ENCODE results near the gene SCUBE2.
"Not testable (repeated sequence)": the region's sequence is repeated elsewhere in the genome, so short reads cannot be mapped to it uniquely, and the experiment has no call there.

Gene SCUBE2

DNA sequence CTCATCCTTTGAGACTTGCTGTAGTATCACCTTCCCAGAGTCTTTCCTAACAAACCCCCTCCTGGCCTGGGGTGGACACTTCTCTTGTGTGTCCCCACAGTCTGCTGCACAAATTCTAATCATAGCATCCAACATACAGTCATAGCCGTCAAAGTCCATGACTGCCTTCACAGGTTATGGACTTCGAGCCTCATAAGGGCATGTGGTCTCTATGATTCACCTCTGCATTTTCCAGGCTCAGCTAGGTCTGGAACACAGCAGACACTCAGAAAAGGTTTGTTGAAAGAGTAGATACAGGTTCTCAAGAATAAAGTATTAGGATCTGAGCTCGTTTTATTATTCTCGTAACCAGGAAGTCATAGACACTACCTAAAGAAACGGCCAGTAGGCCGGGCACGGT is 13.2 kb upstream of the SCUBE2 start:
- no peak for DNase-seq (ENCODE audit: low spot score)

GRCh38 chr11:9103542-9104276 is 12.3 kb upstream of the SCUBE2 start:
- DNase-seq (ENCODE audit: low spot score): no peak

DNA sequence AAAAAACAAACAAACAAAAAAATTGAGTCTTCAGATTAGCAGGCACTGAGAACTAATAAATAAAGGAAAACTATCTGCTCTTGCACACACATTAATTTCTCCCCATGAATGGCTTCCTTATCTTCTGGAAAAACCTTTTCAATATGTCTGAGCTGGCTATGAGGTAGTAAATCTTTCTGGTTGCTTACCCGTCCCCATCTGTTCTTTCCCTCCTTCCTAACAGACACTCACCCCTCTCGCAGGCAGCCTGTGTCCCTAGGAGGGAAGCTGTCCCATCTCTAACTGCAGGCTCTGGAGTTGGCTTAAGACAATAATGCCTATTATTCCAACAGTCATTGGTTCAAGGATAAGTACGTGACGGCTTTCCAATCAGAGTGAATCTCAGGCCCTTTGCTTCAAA is 8.2 kb upstream of the SCUBE2 start:
- no peak for DNase-seq (ENCODE audit: low spot score)

DNA sequence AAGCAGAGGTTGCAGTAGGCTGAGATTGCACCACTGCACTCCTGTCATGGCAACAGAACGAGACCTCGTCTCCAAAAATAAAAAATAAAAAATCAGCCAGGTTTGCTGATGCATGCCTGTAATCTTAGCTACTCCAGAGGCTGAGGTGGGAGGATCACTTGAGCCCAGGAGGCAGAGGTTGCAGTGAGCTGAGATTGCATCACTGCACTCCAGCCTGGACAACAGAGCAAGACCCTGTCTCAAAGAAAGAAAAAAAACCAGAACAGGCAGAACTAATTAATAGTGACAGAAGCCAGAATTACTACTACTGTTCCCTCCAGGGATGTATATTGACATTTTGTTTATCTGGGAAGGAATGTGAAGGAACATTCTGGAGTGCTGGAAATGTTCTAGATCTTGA is 7.1 kb upstream of the SCUBE2 start:
- not testable (repeated sequence) for DNase-seq (ENCODE audit: low spot score)

DNA sequence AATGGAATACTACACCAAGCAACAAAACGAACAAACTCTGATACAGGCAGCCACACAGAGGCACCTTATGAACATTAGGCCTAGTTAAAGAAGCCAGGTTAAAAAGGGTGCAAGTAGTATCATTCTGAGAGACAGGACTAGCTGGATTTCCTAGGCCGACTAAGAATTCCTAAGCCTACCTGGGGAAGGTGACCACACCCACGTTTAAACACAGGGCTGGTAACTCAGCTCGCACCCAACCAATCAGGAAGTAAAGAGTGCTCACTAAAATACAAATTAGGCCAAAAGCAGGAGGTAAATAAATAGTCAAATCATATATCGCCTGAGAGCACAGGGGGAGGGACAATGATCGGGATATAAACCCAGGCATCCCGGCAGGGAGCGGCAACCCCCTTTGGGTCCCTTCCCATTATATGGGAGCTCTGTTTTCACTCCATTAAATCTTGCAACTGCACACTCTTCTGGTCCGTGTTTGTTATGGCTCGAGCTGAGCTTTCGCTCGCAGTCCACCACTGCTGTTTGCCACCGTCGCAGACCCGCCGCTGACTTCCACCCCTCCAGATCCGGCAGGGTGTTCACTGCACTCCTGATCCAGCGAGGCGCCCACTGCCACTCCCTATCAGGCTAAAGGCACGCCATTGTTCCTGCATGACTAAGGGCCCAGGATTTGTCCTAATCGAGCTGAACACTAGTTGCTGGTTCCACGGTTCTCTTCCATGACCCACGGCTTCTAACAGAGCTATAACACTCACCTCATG is 6.0 kb upstream of the SCUBE2 start:
- DNase-seq (ENCODE audit: low spot score): not testable (repeated sequence)

- no peak for DNase-seq (ENCODE audit: low spot score)
Measured at GRCh38 chr11:9096427-9096826, 5.0 kb upstream of the SCUBE2 start.

- DNase-seq (ENCODE audit: low spot score): no peak
Measured at GRCh38 chr11:9095421-9095820, 4.0 kb upstream of the SCUBE2 start.

DNA sequence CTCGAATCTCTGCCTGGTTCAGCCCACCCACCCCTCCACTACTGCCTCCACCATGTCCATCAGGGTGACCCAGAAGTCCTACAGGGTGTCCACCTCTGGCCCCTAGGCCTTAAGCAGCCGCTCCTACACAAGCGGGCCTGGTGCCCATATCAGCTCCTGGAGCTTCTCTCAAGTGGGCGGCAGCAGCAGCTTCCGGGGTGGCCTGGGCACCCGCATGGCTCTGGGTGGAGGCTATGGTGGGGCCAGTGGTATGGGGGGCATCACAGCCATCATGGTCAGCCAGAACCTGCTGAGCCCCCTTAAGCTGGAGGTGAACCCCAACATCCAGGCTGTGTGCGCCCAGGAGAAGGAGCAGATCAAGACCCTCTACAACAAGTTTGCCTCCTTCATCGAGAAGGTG is 3.0 kb upstream of the SCUBE2 start:
- no peak for DNase-seq (ENCODE audit: low spot score)

- DNase-seq (ENCODE audit: low spot score): no peak
Measured at GRCh38 chr11:9092853-9093778, 1.7 kb upstream of the SCUBE2 start.

- DNase-seq (ENCODE audit: low spot score): no peak
Measured at GRCh38 chr11:9092072-9092471, 673 bp upstream of the SCUBE2 start.

DNA sequence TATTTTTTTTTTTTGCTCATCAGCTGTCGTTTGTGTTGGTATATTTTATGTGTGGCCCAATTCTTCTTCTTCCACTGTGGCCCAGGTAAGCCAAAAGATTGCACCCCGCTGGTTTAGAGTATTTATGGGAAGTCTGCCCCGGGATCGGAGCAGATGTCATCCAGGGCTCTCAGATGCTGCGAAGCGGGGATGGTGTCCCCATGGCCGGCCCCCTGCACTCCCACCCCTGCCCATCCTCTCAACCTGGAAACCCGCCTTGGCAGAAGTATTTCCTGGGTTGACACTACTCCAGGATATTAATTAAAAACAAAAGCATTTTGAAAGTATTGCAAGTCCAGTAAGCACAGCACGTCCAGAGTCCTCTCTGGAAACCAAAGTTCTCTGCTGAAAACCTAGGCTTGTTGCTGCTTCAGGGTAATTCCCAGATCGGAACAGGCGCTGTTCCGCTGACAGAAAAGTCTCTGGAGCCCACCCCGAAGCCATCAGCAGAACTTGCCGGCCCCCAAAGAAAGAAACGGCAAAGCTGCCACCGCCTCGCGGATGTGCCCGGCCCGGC is 833 bp downstream of the SCUBE2 start:
- DNase-seq (ENCODE audit: low spot score): no peak

DNA sequence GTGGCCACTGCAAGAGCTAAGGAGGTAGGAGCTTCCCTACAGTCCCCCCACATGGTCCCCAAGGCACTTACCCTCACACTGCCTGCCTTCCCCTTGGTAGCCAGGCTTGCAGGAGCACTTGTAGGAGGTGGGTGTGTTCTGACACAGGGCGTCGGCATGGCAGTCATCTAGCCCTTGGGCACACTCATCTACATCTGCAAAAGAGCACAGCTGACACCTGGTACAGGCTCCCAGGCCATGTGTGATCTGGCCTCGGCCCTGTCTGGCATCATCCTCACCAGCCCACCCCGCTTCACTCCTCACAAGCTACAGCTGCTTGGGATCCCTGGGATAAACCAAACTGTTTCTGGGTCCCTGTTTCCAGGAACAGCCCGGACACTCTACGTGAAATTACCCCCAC is 1.8 kb downstream of the SCUBE2 start:
- no peak for DNase-seq (ENCODE audit: low spot score)

DNA sequence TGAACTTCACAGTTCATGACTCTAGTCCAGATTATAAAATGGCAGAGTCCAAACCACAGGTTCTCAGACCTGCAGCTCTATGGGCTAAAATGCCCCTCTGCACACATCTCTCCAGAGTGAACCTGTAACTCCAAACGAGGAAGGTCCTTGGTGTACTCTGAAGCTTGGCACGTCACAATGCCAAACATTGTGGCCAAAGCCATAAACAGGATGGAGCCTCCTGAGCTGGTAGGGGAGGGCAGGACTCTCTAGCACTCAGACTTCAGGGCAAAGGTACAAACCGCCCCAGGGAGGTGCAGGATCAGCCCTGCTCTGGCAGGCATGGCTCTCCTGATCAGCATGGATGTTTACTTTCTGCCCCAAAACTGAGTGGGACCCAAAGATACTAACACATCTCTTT is 2.3 kb downstream of the SCUBE2 start:
- DNase-seq (ENCODE audit: low spot score): no peak

DNA sequence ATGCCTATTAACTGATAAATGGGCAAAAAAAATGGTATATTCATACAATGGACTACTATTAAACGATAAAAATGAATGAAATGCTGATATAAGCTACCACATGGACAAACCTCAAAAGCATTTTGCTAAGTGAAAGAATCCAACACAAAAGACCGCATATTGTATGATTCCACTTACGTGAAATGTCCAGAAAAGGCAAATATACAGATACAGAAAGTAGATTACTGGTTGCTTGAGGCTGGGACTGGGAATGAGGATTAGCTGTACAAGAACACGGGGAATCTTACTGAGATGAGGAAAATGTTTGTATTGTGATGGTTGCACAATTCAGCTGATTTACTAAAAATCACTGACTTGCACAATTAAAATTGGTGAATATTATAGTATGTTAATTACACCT is 8.8 kb downstream of the SCUBE2 start:
- no peak for DNase-seq (ENCODE audit: low spot score)

DNA sequence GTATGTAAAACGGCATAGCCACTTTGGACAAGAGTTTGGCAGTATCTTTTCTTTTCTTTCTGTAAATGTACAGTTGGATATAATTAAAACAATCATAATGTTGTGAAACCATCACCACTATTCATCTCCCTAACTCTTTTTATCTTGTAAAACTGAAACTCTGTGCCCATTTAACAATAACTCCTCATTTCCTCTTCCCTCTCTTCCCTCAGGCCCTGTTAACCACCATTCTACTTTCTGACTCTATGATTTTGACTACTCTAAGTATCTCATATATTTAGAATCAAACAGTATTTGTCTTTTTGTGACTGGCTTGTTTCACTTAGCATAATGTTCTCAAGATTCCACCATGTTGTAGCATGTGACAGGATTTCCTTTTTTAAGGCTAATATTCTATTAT is 10.2 kb downstream of the SCUBE2 start:
- no peak for DNase-seq (ENCODE audit: low spot score)

DNA sequence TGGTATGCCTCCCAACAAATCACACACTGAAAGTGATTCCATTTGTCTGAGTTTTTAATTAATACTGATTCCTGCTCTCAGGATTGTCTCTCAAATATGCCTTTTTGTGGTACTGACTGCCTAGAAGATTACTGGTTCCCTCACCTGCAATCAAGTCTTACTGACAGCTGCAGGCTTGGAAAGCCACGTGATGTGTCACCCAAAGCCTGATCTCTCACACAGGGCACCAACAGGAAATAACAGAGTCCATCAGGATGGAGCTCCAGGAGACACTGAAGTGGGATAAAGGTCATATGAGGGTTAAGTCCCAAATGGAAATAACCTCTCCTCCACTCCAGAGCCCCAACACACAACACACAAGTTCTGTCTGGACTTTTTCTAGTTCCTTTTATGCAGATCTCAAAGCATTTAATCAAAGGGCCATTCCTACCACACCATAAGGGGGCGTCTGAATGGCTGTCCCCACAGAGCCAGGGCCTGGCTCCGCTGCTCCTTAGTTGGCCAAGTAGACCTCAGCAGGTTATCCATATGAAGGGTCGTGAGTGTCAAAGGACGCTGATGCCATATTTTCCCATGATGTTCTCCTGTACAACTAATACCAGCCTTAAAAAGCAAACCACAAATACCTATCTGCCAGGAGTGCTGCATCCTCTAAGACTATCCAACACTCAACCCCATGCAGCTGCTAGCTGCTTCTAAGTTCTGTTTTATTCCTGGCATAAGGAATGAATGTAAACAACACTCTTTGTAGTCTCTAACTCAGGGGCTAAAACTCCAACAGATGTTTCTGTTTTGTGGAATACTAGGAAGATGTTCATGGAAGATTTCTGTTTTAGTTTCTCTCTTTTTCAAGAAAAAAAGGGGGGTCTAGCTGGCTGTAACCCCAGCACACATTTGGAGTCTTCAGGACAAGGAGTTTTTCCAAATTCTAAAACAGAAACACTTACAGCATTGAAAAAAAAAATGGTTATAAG is 13.0 kb downstream of the SCUBE2 start:
- DNase-seq (ENCODE audit: low spot score): no peak

DNA sequence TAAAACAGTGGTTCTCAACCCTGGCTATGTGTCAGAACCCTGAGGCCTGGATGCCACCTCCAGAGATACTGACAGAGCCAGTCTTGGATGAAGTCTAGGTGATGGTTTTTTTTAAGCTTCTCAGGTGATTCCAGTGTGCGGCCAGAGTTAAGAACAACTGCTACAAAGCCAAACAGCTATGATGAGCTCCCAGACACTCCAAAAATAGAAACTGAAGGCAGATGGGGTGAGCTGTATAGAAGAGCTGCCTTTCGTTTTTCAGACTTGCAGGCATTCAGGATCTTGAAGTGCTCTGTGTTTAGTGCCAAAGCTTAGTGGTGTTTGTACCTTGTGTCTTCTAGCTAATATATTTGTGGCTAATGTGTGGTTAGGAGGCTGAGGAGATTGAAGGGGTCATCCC is 14.2 kb downstream of the SCUBE2 start:
- DNase-seq (ENCODE audit: low spot score): no peak

- no peak for DNase-seq (ENCODE audit: low spot score)
Measured at GRCh38 chr11:9076661-9077060, 14.7 kb downstream of the SCUBE2 start.

DNA sequence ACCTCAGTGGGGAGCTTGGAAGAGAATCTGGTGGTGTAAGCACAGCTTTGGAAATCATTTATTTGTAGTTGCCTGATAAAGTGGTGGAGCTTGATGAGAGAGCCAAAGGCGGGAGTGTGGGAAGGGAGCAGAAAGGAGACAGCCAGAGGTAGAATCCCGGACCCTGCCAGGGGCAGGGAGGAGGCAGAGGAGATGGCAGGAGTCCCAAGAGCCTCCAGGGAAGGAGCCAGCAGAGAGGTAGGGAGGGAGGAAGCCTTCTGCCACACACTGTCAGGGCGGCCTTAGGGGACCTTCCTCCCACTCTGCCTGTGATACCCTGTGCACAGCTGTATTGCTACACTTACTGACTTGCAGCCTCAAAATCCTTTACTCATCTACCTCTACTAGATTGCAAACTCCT is 15.4 kb downstream of the SCUBE2 start:
- no peak for DNase-seq (ENCODE audit: low spot score)

- DNase-seq (ENCODE audit: low spot score): no peak
Measured at GRCh38 chr11:9075556-9075955, 15.8 kb downstream of the SCUBE2 start.
